HFF-Myc (cell line): ENCODE measurements around the gene TMEM208.

Experiments
- DNase-seq: peaks from one replicate; pipeline ENCODE4 v3.0.0-alpha.2; 2011; ENCODE audit warnings: low read depth; ENCODE audit errors: extremely low read depth
- H3K4me3 ChIP-seq: replicated peaks from 2 replicates; pipeline ENCODE4 v1.5.1; 2011; ENCODE audit warnings: low read depth, mild to moderate bottlenecking, control low read depth, low read length
- TF ChIP-seq, protein P1 (sequence below): IDR thresholded peaks from 2 replicates; pipeline ENCODE4 v1.5.1; 2012; ENCODE audit warnings: mild to moderate bottlenecking, low read depth, low read length, control low read depth; ENCODE audit errors: missing control alignments

The TMEM208 gene

DNA sequence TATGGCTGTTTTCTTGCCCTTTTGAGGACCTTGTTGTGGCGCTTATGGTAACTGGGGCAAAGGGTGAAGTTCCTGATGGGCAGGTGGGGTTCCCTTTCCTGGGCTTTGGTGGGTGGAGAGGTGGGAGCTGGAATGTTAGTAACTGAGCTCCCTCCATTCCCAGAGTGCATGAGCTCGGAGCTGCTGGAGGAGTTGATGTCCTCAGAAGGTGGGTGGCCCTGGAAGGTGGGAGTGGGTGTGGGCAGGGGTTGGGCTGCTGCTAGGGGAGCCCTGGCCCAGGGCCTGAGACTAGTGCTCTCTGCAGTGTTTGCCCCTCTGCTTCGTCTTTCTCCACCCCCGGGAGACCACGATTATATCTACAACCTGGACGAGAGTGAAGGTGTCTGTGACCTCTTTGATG, 29.2 kb upstream of the TMEM208 start:
- no peak overlapping the region for H3K4me3 ChIP-seq
- TF ChIP-seq, protein P1, sequence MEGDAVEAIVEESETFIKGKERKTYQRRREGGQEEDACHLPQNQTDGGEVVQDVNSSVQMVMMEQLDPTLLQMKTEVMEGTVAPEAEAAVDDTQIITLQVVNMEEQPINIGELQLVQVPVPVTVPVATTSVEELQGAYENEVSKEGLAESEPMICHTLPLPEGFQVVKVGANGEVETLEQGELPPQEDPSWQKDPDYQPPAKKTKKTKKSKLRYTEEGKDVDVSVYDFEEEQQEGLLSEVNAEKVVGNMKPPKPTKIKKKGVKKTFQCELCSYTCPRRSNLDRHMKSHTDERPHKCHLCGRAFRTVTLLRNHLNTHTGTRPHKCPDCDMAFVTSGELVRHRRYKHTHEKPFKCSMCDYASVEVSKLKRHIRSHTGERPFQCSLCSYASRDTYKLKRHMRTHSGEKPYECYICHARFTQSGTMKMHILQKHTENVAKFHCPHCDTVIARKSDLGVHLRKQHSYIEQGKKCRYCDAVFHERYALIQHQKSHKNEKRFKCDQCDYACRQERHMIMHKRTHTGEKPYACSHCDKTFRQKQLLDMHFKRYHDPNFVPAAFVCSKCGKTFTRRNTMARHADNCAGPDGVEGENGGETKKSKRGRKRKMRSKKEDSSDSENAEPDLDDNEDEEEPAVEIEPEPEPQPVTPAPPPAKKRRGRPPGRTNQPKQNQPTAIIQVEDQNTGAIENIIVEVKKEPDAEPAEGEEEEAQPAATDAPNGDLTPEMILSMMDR = no peak
- DNase-seq = no peak

DNA sequence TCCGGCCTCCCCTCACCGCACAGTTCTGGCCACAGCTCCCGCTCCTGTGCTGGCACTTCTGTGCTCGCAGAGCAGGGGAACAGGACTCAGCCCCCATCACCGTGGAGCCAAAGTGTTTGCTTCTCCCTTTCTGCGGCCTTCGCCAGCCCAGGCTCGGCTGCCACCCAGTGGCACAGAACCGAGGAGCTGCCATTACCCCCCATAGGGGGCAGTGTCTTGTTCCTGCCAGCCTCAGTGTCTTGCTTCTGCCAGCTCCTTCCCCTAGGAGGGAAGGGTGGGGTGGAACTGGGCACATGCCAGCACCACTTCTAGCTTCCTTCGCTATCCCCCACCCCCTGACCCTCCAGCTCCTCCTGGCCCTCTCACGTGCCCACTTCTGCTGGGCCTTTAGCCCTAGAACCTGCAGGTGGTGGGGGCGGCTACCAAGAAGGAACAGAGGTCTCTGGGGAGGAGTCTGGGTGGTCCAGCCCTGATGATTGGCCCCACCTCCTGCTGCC, 28.6 kb upstream of the TMEM208 start:
- no peak for DNase-seq
- TF ChIP-seq, protein P1 = peak; percentile 67
- H3K4me3 ChIP-seq = no peak overlapping the region

DNA sequence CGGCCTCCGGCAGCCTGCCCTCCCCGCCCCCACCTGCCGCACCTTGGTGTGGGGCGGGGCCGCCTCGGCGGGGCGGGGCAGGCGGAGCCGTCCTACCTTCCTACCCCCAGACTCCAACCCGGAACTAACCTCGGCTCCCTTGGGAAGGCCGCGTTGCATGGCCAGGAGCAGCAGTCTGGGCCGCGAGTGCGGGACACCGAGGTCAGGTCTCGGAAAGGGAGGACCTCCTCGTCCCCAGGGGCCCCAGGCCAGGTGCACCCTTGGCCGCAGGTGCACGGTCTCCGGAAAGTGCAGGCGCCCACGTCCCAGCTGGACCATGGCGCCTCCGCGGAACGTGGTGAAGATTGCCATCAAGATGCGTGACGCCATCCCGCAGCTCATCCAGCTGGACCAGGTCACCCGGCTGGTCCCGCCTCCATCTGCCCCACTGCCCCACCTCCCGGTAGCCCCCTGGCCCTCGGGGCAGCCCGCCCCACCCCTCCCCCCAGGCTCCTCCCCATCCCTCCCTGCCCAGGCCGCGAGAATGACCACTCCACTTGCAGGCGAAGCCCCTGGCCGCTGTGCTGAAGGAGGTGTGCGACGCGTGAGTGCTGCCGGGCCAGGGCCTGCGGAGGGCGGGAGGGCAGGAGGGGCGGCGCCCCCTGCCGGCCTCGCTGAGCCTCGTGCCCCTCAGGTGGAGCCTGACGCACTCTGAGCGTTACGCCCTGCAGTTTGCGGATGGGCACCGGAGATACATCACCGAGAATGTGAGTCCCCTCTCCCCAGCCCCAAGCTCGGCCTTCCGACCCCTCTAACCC, 27.7 kb upstream of the TMEM208 start, which contains the start of gene ELMO3:
TSS of gene ELMO3 (plus strand) at position 121 of the 797 bp plus-strand sequence. CDS start at position 317, 196 bp downstream.
- TF ChIP-seq, protein P1 = peak; percentile 36
- H3K4me3 ChIP-seq = no peak within 1 kb of the TSS
- no peak for DNase-seq

DNA sequence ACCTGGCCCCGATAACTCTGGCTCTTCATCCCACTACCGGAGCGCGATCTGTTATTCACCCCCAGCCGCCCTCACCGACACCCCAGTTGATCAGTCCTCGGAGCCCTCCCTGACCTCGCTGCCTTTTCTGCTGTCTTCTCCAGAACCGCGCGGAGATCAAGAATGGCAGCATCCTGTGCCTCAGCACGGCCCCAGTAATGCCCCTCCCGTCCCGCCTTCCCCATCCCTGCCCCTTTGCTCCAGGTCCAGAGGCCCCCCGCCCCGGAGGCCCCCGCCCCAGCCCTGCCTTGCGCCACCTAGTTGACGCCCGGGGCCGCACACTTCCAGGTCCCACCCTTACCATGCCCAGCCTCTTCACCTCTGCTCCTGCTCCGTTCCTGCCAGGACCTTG, 27.1 kb upstream of the TMEM208 start:
- TF ChIP-seq, protein P1 = no peak
- DNase-seq = no peak
- H3K4me3 ChIP-seq = no peak overlapping the region

DNA sequence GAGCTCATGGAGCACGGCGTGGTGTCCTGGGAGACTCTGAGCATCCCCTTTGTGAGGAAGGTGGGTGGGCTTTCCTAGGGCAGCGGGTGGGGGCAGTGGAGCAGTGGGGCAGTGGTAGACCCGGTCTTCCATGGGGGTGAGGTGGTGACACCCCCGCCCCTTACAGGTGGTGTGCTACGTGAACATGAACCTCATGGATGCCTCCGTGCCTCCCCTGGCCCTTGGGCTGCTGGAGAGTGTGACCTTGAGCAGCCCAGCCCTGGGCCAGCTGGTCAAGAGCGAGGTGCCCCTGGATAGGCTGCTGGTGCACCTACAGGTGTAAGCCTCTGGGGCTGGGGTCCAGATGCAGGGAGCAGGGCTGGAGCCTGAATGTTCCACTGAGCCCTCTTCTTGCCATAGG, 26.4 kb upstream of the TMEM208 start:
- no peak for DNase-seq
- TF ChIP-seq, protein P1 = no peak
- H3K4me3 ChIP-seq = no peak overlapping the region

DNA sequence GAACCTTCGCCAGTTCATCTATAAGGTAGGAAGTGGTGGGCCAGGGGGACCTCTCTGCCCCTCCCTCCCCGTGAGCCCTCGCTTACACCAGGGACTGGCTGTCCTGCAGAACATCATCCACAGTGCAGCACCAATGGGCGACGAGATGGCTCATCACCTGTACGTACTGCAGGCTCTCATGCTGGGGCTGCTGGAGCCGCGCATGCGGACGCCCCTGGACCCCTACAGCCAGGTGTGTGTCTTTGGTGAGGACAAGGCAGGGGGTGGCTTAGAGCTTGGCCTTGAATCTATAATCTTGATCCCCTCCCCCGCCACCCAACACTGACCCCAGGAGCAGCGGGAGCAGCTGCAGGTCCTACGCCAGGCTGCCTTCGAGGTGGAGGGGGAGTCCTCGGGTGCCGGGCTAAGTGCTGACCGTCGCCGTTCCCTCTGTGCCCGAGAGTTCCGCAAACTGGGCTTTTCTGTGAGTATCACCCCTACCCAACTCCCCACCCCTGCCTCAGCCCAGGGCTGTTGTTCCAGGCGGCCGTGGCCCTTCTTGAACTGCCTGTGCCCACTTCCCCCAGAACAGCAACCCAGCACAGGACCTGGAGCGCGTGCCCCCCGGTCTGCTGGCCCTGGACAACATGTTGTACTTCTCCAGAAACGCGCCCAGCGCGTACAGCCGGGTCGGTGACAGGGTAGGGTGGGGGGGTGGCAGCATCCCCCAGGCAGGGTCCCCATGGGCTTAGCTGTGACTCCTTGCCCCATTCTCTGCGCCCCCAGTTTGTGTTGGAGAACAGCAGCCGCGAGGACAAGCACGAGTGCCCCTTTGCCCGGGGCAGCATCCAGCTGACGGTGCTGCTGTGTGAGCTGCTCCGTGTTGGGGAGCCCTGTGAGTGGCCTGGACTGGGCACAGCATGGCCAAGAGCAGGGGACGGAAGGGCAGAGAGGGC, 25.3 kb upstream of the TMEM208 start:
- no peak overlapping the region for H3K4me3 ChIP-seq
- no peak for DNase-seq
- TF ChIP-seq, protein P1 = no peak
